Measurements from ENCODE around the gene RHOA.

GRCh38 chr3:49352890-49353421, 58.8 kb downstream of the RHOA start:
- no peak for TF ChIP-seq SMC3 (IDR thresholded peaks at IDR 0.05; ENCODE audit: borderline replicate concordance, low read length)
- no peak for TF ChIP-seq EZH2 (IDR thresholded peaks at IDR 0.05; ENCODE audit: borderline replicate concordance, control insufficient read depth, low read depth, low read length)
- TF ChIP-seq FOXM1 (IDR thresholded peaks at IDR 0.05; ENCODE audit: low read depth, low read length) = no peak
- TF ChIP-seq MEF2A (IDR thresholded peaks at IDR 0.05; ENCODE audit: insufficient read depth, low read depth, low read length) = no peak
- TF ChIP-seq SUPT20H (IDR thresholded peaks at IDR 0.05; ENCODE audit: borderline replicate concordance, control insufficient read depth, low read depth, low read length) = no peak
- no peak for TF ChIP-seq NFXL1 (IDR thresholded peaks at IDR 0.05; ENCODE audit: borderline replicate concordance)
- no peak for TF ChIP-seq CHD4 (IDR thresholded peaks at IDR 0.05)
- no peak for TF ChIP-seq BHLHE40 (IDR thresholded peaks at IDR 0.05; ENCODE audit: borderline replicate concordance in 1 of 2, low read depth in 2 of 2, low read length in 1 of 2)
- no peak for TF ChIP-seq KAT2A (conservative IDR thresholded peaks at IDR 0.05; ENCODE audit: control insufficient read depth, low read depth, low read length)
- TF ChIP-seq CBFB (IDR thresholded peaks at IDR 0.05; ENCODE audit: low read depth) = no peak
- TF ChIP-seq TAF1 (IDR thresholded peaks at IDR 0.05; ENCODE audit: borderline replicate concordance, low read depth, low read length) = no peak
- TF ChIP-seq RBBP5 (conservative IDR thresholded peaks at IDR 0.05) = no peak
- TF ChIP-seq GABPA (IDR thresholded peaks at IDR 0.05; ENCODE audit: low read depth) = no peak
- TF ChIP-seq CTCF (IDR thresholded peaks at IDR 0.05 in 2 of 3, conservative IDR thresholded peaks at IDR 0.05 in 1 of 3; ENCODE audit: control insufficient read depth in 2 of 3, extremely low read depth in 1 of 3, insufficient read depth in 1 of 3, low read depth in 3 of 3, low read length in 3 of 3) = no peak
